ENCODE data around the gene PTRH2. TPM values are rescaled to one million over a fixed set of nuclear protein-coding genes. Genes with fewer than 3 reads are reported as not detected.

Gene PTRH2
- total RNA-seq, 3 donors from 2014 or later (not counting 1 experiment from before 2014, with no cell fraction given), result 5.9 to 10.5 (median 6.6) TPM

GRCh38 chr17:59684967-59685366 is 22.3 kb downstream of the PTRH2 start:
- H3K27me3 ChIP-seq (ENCODE audit: control insufficient read depth, insufficient read depth, low read length), result no peaks in the 10 kb centered on the region
- no peak overlapping the region for H3K4me3 ChIP-seq (ENCODE audit: low read length)
- Mint-ChIP-seq H3K36me3 (peaks cover 36% of the 10 kb centered on the region), H3K27me3 (ENCODE audit: low read depth in 2 of 2) (no peaks in the 10 kb centered on the region), H3K4me3 (no peak overlapping the region), H3K4me1 (peaks cover 10 to 19% of the 10 kb centered on the region in 2 donors), H3K27ac (no peak overlapping the region), H3K9me3 (no peaks in the 10 kb centered on the region)
- no peaks in the 10 kb centered on the region for H3K9me3 ChIP-seq (ENCODE audit: control insufficient read depth, insufficient read depth, low read length)
- ATAC-seq (no peak), DNase-seq (no peak)
- no peak for TF ChIP-seq CTCF (IDR thresholded peaks at IDR 0.05)
- H3K36me3 ChIP-seq (ENCODE audit: control insufficient read depth, insufficient read depth, low read length), result peaks cover 96% of the 10 kb centered on the region
- H3K4me1 ChIP-seq (ENCODE audit: control insufficient read depth, insufficient read depth, low read length), result no peaks in the 10 kb centered on the region
- intact Hi-C loops (cut with micrococcal nuclease), result no loop called here
- H3K27ac ChIP-seq (ENCODE audit: low read length), result no peak overlapping the region
- WGBS (ENCODE audit: insufficient coverage), result 97% methylated on average over 6 of the region's 6 CpGs

DNA sequence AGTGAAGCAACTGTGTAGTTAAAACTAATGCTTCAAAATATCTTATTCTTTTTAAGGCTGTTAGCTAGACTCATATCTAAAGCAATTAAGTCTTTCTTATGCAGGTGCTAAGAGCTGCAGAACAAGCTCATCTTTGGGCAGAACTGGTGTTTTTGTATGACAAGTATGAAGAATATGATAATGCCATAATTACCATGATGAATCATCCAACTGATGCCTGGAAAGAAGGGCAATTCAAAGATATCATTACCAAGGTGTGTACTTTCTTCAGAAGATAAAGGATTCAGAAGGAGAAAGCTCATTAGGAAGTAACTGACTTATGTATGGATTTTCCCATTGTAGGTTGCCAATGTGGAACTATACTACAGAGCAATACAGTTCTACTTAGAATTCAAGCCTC is 23.9 kb downstream of the PTRH2 start:
- no peaks in the 10 kb centered on the region for H3K27me3 Mint-ChIP-seq (ENCODE audit: low read depth in 2 of 2)
- no peak for DNase-seq
- peaks cover 96% of the 10 kb centered on the region for H3K36me3 ChIP-seq (ENCODE audit: control insufficient read depth, insufficient read depth, low read length)
- H3K9me3 Mint-ChIP-seq, result no peaks in the 10 kb centered on the region
- intact Hi-C loops (cut with micrococcal nuclease), result no loop called here
- no peak overlapping the region for H3K4me3 ChIP-seq (ENCODE audit: low read length)
- no peak for TF ChIP-seq CTCF (IDR thresholded peaks at IDR 0.05)
- H3K27ac Mint-ChIP-seq, result peak overlapping the region in 1 of 2 donors; percentile 11
- H3K36me3 Mint-ChIP-seq, result peaks cover 30% of the 10 kb centered on the region
- no peaks in the 10 kb centered on the region for H3K9me3 ChIP-seq (ENCODE audit: control insufficient read depth, insufficient read depth, low read length)
- no peaks in the 10 kb centered on the region for H3K27me3 ChIP-seq (ENCODE audit: control insufficient read depth, insufficient read depth, low read length)
- peaks cover 6 to 8% of the 10 kb centered on the region in 2 donors for H3K4me1 Mint-ChIP-seq
- H3K4me1 ChIP-seq (ENCODE audit: control insufficient read depth, insufficient read depth, low read length), result no peaks in the 10 kb centered on the region
- H3K4me3 Mint-ChIP-seq, result no peak overlapping the region
- no peak for ATAC-seq
- no peak overlapping the region for H3K27ac ChIP-seq (ENCODE audit: low read length)

GRCh38 chr17:59680314-59680713 is 26.9 kb downstream of the PTRH2 start:
- Histone ChIP-seq H3K27me3 (ENCODE audit: control insufficient read depth, insufficient read depth, low read length) (no peaks in the 10 kb centered on the region), H3K9me3 (ENCODE audit: control insufficient read depth, insufficient read depth, low read length) (no peaks in the 10 kb centered on the region), H3K36me3 (ENCODE audit: control insufficient read depth, insufficient read depth, low read length) (peaks cover 98% of the 10 kb centered on the region), H3K4me3 (ENCODE audit: low read length) (no peak overlapping the region), H3K4me1 (ENCODE audit: control insufficient read depth, insufficient read depth, low read length) (no peaks in the 10 kb centered on the region), H3K27ac (ENCODE audit: low read length) (no peak overlapping the region)
- WGBS (ENCODE audit: insufficient coverage), result 94% methylated on average over 3 of the region's 4 CpGs
- intact Hi-C loops (cut with micrococcal nuclease), result no loop called here
- peaks cover 0 to 1% of the 10 kb centered on the region in 2 donors for H3K4me1 Mint-ChIP-seq
- no peaks in the 10 kb centered on the region for H3K9me3 Mint-ChIP-seq
- DNase-seq (no peak), ATAC-seq (no peak)
- H3K36me3 Mint-ChIP-seq, result peaks cover 17% of the 10 kb centered on the region
- no peaks in the 10 kb centered on the region for H3K27me3 Mint-ChIP-seq (ENCODE audit: low read depth in 2 of 2)
- TF ChIP-seq CTCF (IDR thresholded peaks at IDR 0.05), result no peak
- no peak overlapping the region for H3K27ac Mint-ChIP-seq
- no peak overlapping the region for H3K4me3 Mint-ChIP-seq

DNA sequence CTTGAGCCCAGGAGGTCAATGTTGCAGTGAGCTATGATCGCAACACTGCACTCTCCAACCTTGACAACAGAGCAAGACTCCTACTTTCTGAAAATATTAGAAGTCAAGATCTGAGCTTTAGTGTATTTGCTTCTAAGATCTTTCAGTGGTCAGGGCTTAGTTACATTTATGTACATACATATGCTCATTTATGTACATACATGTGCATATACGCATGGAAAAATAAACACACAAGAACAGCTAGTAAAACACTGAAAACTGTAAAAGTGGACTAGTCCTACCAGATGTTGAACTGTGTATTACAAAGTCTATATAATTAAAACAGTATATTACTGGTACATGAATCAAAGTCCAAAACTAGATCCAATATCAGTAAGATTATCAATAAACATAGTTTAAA is 28.3 kb downstream of the PTRH2 start:
- Histone ChIP-seq H3K9me3 (ENCODE audit: control insufficient read depth, insufficient read depth, low read length) (no peaks in the 10 kb centered on the region), H3K4me3 (ENCODE audit: low read length) (no peak overlapping the region), H3K36me3 (ENCODE audit: control insufficient read depth, insufficient read depth, low read length) (peaks cover 98% of the 10 kb centered on the region), H3K27ac (ENCODE audit: low read length) (no peak overlapping the region), H3K4me1 (ENCODE audit: control insufficient read depth, insufficient read depth, low read length) (no peaks in the 10 kb centered on the region), H3K27me3 (ENCODE audit: control insufficient read depth, insufficient read depth, low read length) (no peaks in the 10 kb centered on the region)
- Mint-ChIP-seq H3K36me3 (peaks cover 17% of the 10 kb centered on the region), H3K27me3 (ENCODE audit: low read depth in 2 of 2) (no peaks in the 10 kb centered on the region), H3K27ac (no peak overlapping the region), H3K9me3 (no peaks in the 10 kb centered on the region), H3K4me3 (no peak overlapping the region), H3K4me1 (peaks cover 0 to 5% of the 10 kb centered on the region in 2 donors)
- ATAC-seq (no peak), DNase-seq (no peak)
- intact Hi-C loops (cut with micrococcal nuclease), result no loop called here
- TF ChIP-seq CTCF (IDR thresholded peaks at IDR 0.05), result no peak
- no CpG with 5 or more reads among the region's 2 CpGs for WGBS (ENCODE audit: insufficient coverage)

Measured in natural killer cell (primary cell).